Breast epithelium (tissue), 3 donors: ENCODE results near the gene EEF1A2.

Experiments
- CTCF ChIP-seq, 3 donors: fragments of 450-650 bp; IDR thresholded peaks; one replicate each; pipeline ENCODE4 v1.5.1; 2016 to 2017; ENCODE audit warnings: antibody characterized with exemption in 3 of 3, mild to moderate bottlenecking in 3 of 3, moderate library complexity in 3 of 3
- POLR2A ChIP-seq: fragments of 450-650 bp; IDR thresholded peaks from one replicate; pipeline ENCODE4 v1.6.1; 2016; ENCODE audit warnings: antibody characterized with exemption, mild to moderate bottlenecking, moderate library complexity
- POLR2AphosphoS5 ChIP-seq, 3 donors: sonication (generic); formaldehyde crosslinking; IDR thresholded peaks; one replicate each; pipeline ENCODE4 v1.6.1; 2017; ENCODE audit warnings: antibody characterized with exemption in 3 of 3

GRCh38 chr20:63544241-63544957, 45.5 kb upstream of the EEF1A2 start:
- TF ChIP-seq CTCF (IDR thresholded peaks at IDR 0.05), result no peak
- no peak for TF ChIP-seq POLR2A
- no peak for TF ChIP-seq POLR2AphosphoS5 (IDR thresholded peaks at IDR 0.05)
